Globus pallidus (tissue), 1 donor: Measurements from ENCODE around the gene CAPN2.
A peak's percentile ranks its signal among the peaks of the same experiment; 100 is the strongest.
"Not testable (repeated sequence)": the region's sequence is repeated elsewhere in the genome, so short reads cannot be mapped to it uniquely, and the experiment has no call there.

Source experiments
- DNase-seq: peaks from one replicate; pipeline ENCODE4 v3.0.0-alpha.2; 2015; ENCODE audit warnings: low spot score

The CAPN2 gene

GRCh38 chr1:223792046-223792445, 79.7 kb downstream of the CAPN2 start:
- DNase-seq = no peak

GRCh38 chr1:223793716-223794115, 81.4 kb downstream of the CAPN2 start:
- DNase-seq = no peak

- DNase-seq = no peak
Observed at GRCh38 chr1:223794136-223794880, 82.0 kb downstream of the CAPN2 start.

GRCh38 chr1:223796210-223796609, 83.9 kb downstream of the CAPN2 start:
- DNase-seq = no peak

- DNase-seq = peak; percentile 75
Observed at GRCh38 chr1:223802032-223802431, 89.7 kb downstream of the CAPN2 start.

- DNase-seq = peak; percentile 92
Observed at GRCh38 chr1:223802602-223803001, 90.3 kb downstream of the CAPN2 start.

GRCh38 chr1:223803211-223803610, 90.9 kb downstream of the CAPN2 start:
- peak; percentile 70 for DNase-seq

- not testable (repeated sequence) for DNase-seq
Observed at GRCh38 chr1:223809905-223810304, 97.6 kb downstream of the CAPN2 start.

- no peak for DNase-seq
Observed at GRCh38 chr1:223810586-223810985, 98.2 kb downstream of the CAPN2 start.

- peak; percentile 64 for DNase-seq
Observed at GRCh38 chr1:223811634-223812101, 99.3 kb downstream of the CAPN2 start.

- DNase-seq = no peak
Observed at GRCh38 chr1:223813645-223814044, 101.3 kb downstream of the CAPN2 start.

GRCh38 chr1:223815020-223815853, 102.9 kb downstream of the CAPN2 start:
- no peak for DNase-seq

- no peak for DNase-seq
Observed at GRCh38 chr1:223815865-223816264, 103.5 kb downstream of the CAPN2 start.

GRCh38 chr1:223817265-223817664, 104.9 kb downstream of the CAPN2 start:
- not testable (repeated sequence) for DNase-seq

- no peak for DNase-seq
Observed at GRCh38 chr1:223819730-223820514, 107.6 kb downstream of the CAPN2 start.

- DNase-seq = no peak
Observed at GRCh38 chr1:223820515-223820858, 108.1 kb downstream of the CAPN2 start.

- no peak for DNase-seq
Observed at GRCh38 chr1:223820971-223821370, 108.6 kb downstream of the CAPN2 start.

GRCh38 chr1:223824287-223824686, 111.9 kb downstream of the CAPN2 start:
- DNase-seq = no peak

- no peak for DNase-seq
Observed at GRCh38 chr1:223824712-223825111, 112.4 kb downstream of the CAPN2 start.
